Astrocyte (in vitro differentiated cells and primary cell): ENCODE measurements around the gene DYSF. TPM values are rescaled to one million over a fixed set of nuclear protein-coding genes. Genes with fewer than 3 reads are reported as not detected.

Experiments used
- DNase-seq: peaks from one replicate; pipeline ENCODE4 v3.0.0-alpha.2; 2010; ENCODE audit warnings: low read depth
- FAIRE-seq: peaks from 2 replicates; lab custom pipeline; 2011; peaks lifted over from hg19 to GRCh38; lab: Jason Lieb, UNC
- H2AFZ ChIP-seq: 2 replicates; pipeline ENCODE4 v1.6.0; 2012; ENCODE audit warnings: low read depth, low read length, inconsistent platforms
- H3K27ac ChIP-seq: 2 replicates; pipeline ENCODE4 v1.5.1; 2011; ENCODE audit warnings: low read depth, low read length, inconsistent platforms
- H3K27me3 ChIP-seq: 2 replicates; pipeline ENCODE4 v1.6.0; 2011; ENCODE audit warnings: low read length, inconsistent platforms; ENCODE audit not compliant: insufficient read depth
- H3K36me3 ChIP-seq: 2 replicates; pipeline ENCODE4 v1.5.1; 2011; ENCODE audit warnings: low read length, inconsistent platforms; ENCODE audit not compliant: insufficient read depth
- H3K4me1 ChIP-seq: 2 replicates; pipeline ENCODE4 v1.5.1; 2011; ENCODE audit warnings: low read length, inconsistent platforms; ENCODE audit not compliant: insufficient read depth
- H3K4me2 ChIP-seq: 2 replicates; pipeline ENCODE4 v1.6.0; 2012; ENCODE audit warnings: low read length, inconsistent platforms
- H3K4me3 ChIP-seq: 2 replicates; pipeline ENCODE4 v1.5.1; 2011; ENCODE audit warnings: low read depth, mild to moderate bottlenecking, low read length, inconsistent platforms; ENCODE audit not compliant: insufficient read depth
- H3K79me2 ChIP-seq: 2 replicates; pipeline ENCODE4 v1.6.0; 2012; ENCODE audit warnings: mild to moderate bottlenecking, low read length, inconsistent platforms; ENCODE audit not compliant: insufficient read depth
- H3K9ac ChIP-seq: 2 replicates; pipeline ENCODE4 v1.6.0; 2012; ENCODE audit warnings: mild to moderate bottlenecking, low read length, inconsistent platforms
- H3K9me3 ChIP-seq: 2 replicates; pipeline ENCODE4 v1.5.1; 2012; ENCODE audit warnings: low read depth, mild to moderate bottlenecking, low read length, inconsistent platforms; ENCODE audit not compliant: insufficient read depth
- H4K20me1 ChIP-seq: 2 replicates; pipeline ENCODE4 v1.6.0; 2012; ENCODE audit warnings: low read length, inconsistent platforms; ENCODE audit not compliant: insufficient read depth
- H3K27ac Mint-ChIP-seq: one replicate; pipeline ENCODE4 v1.8.0; 2021; ENCODE audit warnings: mild to moderate bottlenecking, mixed read lengths; ENCODE audit not compliant: unreplicated experiment
- H3K27me3 Mint-ChIP-seq: one replicate; pipeline ENCODE4 v1.8.0; 2021; ENCODE audit warnings: low read depth, mixed read lengths; ENCODE audit not compliant: unreplicated experiment
- H3K36me3 Mint-ChIP-seq: one replicate; pipeline ENCODE4 v1.8.0; 2021; ENCODE audit warnings: low read depth, mixed read lengths; ENCODE audit not compliant: unreplicated experiment
- H3K4me1 Mint-ChIP-seq: one replicate; pipeline ENCODE4 v1.8.0; 2021; ENCODE audit warnings: low read depth, mixed read lengths; ENCODE audit not compliant: unreplicated experiment
- H3K4me3 Mint-ChIP-seq: one replicate; pipeline ENCODE4 v1.8.0; 2021; ENCODE audit warnings: mild to moderate bottlenecking, moderate library complexity, mixed read lengths; ENCODE audit not compliant: unreplicated experiment
- H3K9me3 Mint-ChIP-seq: one replicate; pipeline ENCODE4 v1.8.0; 2021; ENCODE audit warnings: mild to moderate bottlenecking, mixed read lengths; ENCODE audit not compliant: unreplicated experiment
- CTCF ChIP-seq: IDR thresholded peaks from 2 replicates; pipeline ENCODE4 v1.5.1; 2011; ENCODE audit warnings: low read depth, mild to moderate bottlenecking, inconsistent platforms, low read length, moderate library complexity; ENCODE audit not compliant: insufficient read depth
- EZH2 ChIP-seq: IDR thresholded peaks from 2 replicates; pipeline ENCODE4 v1.6.1; 2012; ENCODE audit warnings: mild to moderate bottlenecking, low read length, inconsistent platforms; ENCODE audit not compliant: insufficient read depth
- total RNA-seq: library from RNA; stranded (reverse); gene quantifications from 2 replicates; pipeline ENCODE4 v1.2.1, GENCODE V29; 2021

DYSF gene
- total RNA-seq, 1 donor from 2014 or later = 123 TPM

- H2AFZ ChIP-seq = no peak overlapping the region
- DNase-seq (no peak), FAIRE-seq (no peak)
- no peak overlapping the region for H3K27ac ChIP-seq
- no peak overlapping the region for H3K9ac ChIP-seq
- Mint-ChIP-seq H3K4me1 (no peaks in the 10 kb centered on the region), H3K9me3 (peaks cover 5% of the 10 kb centered on the region), H3K27me3 (peaks cover 14% of the 10 kb centered on the region), H3K27ac (no peak overlapping the region), H3K4me3 (no peak overlapping the region), H3K36me3 (peaks cover 33% of the 10 kb centered on the region)
- no peaks in the 10 kb centered on the region for H3K79me2 ChIP-seq
- no peak overlapping the region for H3K4me2 ChIP-seq
- no peaks in the 10 kb centered on the region for H3K36me3 ChIP-seq
- TF ChIP-seq EZH2 = no peak
- no peaks in the 10 kb centered on the region for H3K27me3 ChIP-seq
- no peaks in the 10 kb centered on the region for H4K20me1 ChIP-seq
- no peaks in the 10 kb centered on the region for H3K4me1 ChIP-seq
- no peaks in the 10 kb centered on the region for H3K9me3 ChIP-seq
- no peak overlapping the region for H3K4me3 ChIP-seq
Observed at GRCh38 chr2:71675296-71675695, 221.9 kb downstream of the DYSF start.

- no peak for FAIRE-seq
- H3K9ac ChIP-seq = no peak overlapping the region
Observed at GRCh38 chr2:71678874-71679273, 225.5 kb downstream of the DYSF start.

DNA sequence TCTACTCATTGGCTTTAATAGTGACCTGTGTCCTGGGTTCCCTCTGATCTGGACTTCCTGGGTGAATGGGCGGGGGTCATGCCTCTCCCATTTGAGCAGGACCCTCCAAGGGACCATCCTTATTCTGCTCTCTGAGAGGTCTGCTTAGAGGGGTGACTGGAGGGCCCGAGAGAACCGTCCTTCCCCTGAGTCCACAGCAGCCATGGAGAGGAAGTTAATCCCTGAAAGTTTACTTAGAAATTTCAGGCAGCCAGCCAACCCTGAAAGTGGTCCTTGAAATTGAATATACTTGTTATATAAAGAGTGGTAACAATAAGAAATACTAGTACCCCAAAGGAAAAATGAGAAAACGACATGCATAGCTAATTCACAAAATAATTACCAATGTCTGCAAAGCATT lies 226.1 kb downstream of the DYSF start:
- no peaks in the 10 kb centered on the region for H3K4me1 ChIP-seq
- no peaks in the 10 kb centered on the region for H4K20me1 ChIP-seq
- no peaks in the 10 kb centered on the region for H3K27me3 ChIP-seq
- no peaks in the 10 kb centered on the region for H3K79me2 ChIP-seq
- no peak overlapping the region for H3K27ac ChIP-seq
- Mint-ChIP-seq H3K27ac (no peak overlapping the region), H3K27me3 (peaks cover 3% of the 10 kb centered on the region), H3K4me1 (no peaks in the 10 kb centered on the region), H3K36me3 (peaks cover 41% of the 10 kb centered on the region), H3K9me3 (no peaks in the 10 kb centered on the region), H3K4me3 (no peak overlapping the region)
- no peak overlapping the region for H3K9ac ChIP-seq
- FAIRE-seq (no peak), DNase-seq (no peak)
- H3K9me3 ChIP-seq = no peaks in the 10 kb centered on the region
- H3K36me3 ChIP-seq = no peaks in the 10 kb centered on the region
- H2AFZ ChIP-seq = no peak overlapping the region
- no peak overlapping the region for H3K4me3 ChIP-seq
- TF ChIP-seq EZH2 (no peak), CTCF (no peak)
- H3K4me2 ChIP-seq = no peak overlapping the region

More at GRCh38 chr2:71678874-71679273, 225.5 kb downstream of the DYSF start:
- no peaks in the 10 kb centered on the region for H3K4me1 ChIP-seq
- no peaks in the 10 kb centered on the region for H3K79me2 ChIP-seq
- H3K36me3 Mint-ChIP-seq = peaks cover 41% of the 10 kb centered on the region
- no peak for TF ChIP-seq EZH2
- no peak for TF ChIP-seq CTCF
- no peak overlapping the region for H2AFZ ChIP-seq
- no peaks in the 10 kb centered on the region for H4K20me1 ChIP-seq
- peaks cover 7% of the 10 kb centered on the region for H3K27me3 Mint-ChIP-seq
- H3K27me3 ChIP-seq = no peaks in the 10 kb centered on the region
- H3K9me3 Mint-ChIP-seq = no peaks in the 10 kb centered on the region
- H3K27ac ChIP-seq = no peak overlapping the region
- H3K4me3 Mint-ChIP-seq = no peak overlapping the region
- no peak overlapping the region for H3K27ac Mint-ChIP-seq
- DNase-seq = no peak
- no peak overlapping the region for H3K4me2 ChIP-seq
- H3K36me3 ChIP-seq = no peaks in the 10 kb centered on the region
- H3K4me1 Mint-ChIP-seq = no peaks in the 10 kb centered on the region
- no peaks in the 10 kb centered on the region for H3K9me3 ChIP-seq
- no peak overlapping the region for H3K4me3 ChIP-seq
